AG20443 (cell line): ENCODE measurements around the gene RAB3B.
"Not testable (repeated sequence)": the region's sequence is repeated elsewhere in the genome, so short reads cannot be mapped to it uniquely, and the experiment has no call there.

Experiments used
- DNase-seq: peaks from one replicate; pipeline ENCODE4 v3.0.0; 2012; ENCODE audit warnings: low spot score, mixed read lengths

The RAB3B gene

DNA sequence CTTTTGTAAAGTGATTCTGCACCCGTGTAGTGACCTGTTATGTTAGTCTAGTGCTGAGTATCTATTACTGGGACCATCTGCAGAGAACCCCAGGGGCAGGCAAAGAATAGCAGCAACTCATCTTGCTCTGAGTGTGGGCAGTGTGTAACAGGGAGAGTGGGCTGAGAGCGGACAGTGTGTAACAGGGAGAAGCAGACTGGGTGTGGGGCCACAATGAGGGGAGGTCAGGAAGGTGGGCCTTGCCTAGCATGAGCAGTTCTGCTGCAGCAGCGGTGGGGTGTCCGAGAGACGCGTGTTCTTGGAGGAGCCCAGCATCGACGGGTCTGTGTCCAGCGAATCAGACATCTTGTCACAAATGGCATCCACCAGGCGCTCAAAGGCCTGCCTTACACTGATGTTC, 70.8 kb downstream of the RAB3B start:
- no peak for DNase-seq

DNA sequence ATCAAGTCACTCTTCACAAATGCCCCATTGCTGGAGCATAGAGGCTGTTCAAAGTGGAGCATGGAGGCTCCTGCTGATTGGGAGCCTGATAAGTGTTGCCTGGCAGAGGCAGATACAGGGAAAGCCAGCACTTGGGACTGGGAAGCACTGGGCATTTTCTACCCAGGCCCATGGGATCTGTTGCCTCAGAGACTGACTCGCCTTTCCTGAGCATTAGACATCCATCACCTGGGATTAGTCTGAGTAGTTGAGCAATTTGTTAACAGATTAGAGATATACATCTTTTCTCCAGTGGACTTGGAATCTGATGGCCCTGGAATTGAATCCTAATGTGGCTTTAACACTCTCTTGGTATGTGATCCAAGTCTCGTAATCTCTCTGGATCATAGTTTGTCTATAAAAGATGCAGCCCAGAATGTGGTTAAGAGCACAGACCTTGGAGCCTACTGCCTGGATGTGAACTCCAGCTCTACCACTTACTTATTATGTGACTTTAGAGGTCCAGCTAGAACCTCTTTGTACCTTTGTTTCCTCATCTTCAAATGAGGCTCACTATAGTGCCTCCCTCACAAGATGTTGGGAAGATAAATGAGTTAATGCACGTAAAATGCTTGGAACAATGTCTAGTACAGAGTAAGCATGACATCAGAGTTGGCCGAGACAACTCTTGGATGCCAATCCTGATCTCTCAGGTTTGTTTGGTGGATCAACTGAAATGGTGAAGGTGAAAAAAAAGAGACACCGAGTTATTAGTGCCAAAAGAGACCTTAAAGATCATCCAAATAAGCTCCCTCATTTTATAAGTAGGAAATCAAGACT, 73.7 kb downstream of the RAB3B start:
- no peak for DNase-seq

DNA sequence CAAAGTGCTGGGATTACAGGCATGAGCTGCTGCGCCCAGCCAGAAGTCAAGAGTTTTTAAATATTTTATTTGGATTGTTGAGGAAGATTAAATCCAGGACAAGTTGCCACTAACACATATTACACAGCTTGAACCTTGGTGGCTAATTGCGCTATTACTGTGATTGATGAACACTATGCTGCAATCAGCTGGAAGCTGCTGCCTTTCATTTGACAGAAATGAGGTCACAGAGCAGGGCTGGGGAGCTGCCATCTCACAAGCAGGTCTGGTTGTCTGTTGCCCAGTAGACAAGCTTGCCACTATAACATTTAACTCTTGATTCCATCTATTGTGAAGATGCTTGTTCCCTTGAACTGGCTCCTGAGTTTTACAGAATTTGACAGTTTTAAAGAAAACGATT, 74.5 kb downstream of the RAB3B start:
- no peak for DNase-seq

DNA sequence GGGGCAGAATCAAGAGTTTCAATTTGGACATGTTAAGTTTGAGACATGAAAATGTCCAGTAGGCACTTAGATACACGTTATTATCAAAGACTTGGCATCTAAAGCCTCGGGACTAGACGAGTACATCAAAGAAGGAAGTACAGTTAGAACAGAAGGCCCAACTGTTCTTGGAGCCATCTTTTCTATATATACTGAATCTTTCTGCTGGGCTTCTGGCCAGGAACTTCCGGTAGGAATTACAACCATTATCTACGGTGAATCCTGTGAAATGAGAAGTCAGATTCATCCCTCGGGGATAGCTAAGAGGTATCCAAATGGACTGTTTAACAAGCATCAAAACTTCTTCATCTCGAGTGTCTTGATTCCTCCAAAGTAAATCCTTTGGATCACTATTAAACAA, 77.6 kb downstream of the RAB3B start:
- DNase-seq, result no peak

DNA sequence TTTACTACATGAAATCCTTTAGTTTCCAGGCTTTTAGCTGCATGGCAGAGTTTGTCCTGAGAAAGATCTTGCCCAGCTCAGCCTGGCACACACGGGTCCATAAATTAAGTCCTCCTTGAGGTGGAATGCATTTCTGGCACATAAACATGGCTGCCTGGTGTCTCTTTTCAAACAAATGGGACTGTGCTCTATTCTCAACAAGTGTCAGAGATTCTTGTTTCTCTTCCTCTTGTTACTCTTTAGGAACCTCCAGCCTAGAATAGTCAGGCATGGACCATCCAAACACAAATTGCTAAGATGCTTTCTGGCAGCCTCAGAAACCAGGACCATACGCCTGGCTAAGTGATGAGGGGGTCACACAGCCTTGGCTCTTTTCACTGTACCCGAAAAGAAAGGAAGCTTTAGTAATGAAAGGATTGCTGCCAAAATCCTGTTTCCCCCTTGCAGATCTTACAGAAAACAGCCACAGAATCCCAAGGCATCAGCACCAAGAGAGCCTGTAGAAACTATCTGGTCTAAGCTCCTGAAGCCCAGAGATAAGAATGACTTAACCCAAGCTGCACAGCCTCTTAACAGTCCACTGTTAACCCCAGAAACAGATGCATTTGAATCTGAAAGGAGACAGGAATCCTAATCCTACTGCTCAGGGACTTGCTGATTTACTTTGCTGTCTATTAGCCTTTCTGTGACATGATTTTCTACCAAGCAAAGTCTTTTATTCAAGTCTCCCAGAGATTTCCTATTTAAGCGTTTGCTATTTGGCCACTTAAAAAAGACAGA, 80.1 kb downstream of the RAB3B start:
- DNase-seq, result no peak

DNA sequence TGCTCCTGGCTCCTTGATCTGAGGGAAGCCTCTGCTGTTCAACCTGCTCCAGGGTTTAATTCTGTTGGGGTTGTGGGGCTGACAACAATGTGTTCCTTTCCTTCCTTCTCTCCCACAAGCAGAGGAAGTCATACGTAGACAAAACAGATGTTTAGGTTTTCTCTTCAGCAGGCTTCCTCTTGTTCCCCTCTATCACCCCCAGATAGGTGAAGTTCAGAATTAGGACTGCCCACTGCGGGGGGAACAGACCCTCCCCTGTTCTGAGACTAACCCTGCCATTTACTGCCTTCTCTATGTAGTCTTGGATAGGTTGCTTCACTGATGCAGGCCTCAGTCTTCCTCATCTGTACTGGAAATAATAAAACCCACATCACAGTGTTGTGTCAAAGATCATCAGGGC, 82.0 kb downstream of the RAB3B start:
- DNase-seq, result no peak

DNA sequence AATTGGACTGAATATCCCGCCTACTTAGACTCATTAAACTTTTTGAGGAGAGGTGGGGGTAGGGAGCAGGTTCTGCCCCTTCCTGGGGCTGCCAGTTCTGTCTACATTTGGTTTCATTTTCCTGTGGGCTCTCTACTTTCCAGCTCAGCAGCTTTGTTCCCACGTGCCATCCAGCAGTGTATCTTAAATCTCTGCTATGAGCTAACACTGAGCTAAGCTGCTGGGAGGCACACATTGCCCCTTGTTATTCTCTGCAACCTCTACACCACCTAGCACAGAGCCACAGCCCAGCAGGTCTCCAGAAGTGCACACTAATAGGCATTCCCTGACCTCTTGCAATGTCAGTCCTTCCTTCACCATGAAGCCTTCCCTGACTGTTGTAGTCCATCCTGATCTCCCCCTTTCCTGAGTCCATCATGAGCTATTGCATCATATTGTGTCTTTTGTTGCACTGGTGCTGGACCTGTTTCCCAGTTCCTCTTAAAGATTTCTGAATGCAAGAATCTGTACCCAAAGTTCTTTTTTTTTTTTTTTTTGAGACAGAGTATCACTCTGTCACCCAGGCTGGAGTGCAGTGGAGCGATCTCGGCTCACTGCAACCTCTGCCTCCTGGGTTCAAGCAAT, 83.3 kb downstream of the RAB3B start:
- no peak for DNase-seq

DNA sequence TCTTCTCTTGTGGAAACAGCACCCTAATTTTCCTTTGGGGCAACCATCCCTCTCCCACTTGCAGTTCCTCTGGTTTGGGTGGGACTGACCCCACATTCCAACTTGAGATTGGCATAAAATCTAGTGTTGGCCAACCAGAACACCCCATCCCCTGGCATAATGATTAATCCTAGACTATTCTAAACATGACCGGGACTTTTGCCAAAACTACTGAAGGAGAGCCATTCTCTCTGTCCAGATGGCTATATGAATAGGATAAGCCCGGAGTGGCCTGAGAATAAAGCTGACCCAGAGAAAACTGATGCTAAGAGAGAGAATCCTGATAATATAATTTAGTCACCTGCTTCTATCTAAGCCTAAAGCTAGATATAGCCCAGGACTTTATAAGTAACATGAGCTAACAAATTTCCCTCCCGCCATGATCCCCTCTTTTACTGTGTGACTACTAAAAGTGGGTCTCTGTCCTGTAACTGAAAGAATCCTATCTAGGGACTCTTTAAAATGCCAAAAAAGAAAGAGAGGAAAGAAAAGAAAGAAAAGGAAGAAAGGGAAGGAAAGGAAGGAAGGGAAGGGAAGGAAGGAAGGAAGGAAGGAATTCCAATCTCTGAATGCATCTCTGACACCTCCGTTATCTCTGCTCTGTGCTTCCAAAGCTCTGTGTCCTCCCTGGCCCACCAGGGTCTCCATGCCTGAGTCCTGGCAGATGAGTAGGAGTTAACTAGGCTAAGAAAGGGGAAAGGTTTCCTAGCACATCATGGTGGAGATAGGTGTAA, 84.0 kb downstream of the RAB3B start:
- DNase-seq, result no peak

DNA sequence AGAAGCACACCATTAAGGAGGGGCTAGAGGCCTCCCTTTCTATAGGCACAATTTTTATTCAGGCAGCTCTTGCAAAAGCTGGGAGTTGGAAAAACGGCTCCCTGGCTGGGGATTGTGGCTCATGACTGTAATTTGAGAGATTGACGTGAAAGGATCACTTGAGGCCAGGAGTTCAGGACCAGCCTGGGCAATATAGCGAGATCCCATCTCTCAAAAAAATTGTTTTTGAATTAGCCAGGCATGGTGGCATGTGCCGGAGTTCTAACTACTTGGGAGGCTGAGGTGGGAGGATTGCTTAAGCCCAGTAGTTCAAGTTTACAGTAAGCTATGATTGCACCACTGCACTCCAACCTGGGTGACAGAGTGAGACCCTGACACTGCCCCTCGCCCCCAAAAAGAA, 88.0 kb downstream of the RAB3B start:
- DNase-seq, result no peak

DNA sequence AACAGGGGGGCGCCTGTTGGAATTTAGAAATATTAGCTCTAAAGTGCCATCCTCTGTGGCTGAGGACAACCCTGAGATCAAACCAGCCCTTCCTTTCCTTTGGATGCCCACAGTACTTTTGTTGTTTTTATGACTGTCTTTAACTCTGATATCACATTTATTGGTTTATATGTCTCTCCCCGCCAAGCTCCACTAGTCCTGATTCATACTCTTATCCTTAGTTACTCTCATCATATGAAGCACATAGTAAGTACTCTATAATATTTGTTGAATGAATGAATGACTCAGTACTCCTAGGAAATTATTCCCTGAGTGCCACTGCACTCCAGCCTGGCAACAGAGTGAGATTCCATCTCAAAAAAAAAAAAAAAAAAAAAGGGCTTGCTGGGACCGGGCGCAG, 89.3 kb downstream of the RAB3B start:
- DNase-seq, result no peak

DNA sequence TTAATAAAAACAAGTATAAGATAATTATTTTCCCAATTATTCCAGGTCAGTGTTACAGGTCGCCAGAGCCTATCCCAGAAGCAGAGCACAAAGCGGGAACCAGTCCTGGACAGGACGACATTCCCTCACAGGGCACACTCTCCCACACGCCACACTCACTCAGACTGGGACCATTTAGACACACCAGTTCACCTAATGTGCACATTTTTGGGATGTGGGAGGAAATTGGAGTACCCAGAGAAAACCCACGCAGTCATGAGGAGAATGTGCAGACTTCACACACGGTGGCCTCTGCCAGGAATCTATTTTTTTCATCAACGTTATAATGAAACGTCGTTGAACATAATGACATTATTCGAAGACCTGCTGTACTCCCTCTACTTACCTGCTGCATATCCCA, 91.5 kb downstream of the RAB3B start:
- DNase-seq, result no peak

DNA sequence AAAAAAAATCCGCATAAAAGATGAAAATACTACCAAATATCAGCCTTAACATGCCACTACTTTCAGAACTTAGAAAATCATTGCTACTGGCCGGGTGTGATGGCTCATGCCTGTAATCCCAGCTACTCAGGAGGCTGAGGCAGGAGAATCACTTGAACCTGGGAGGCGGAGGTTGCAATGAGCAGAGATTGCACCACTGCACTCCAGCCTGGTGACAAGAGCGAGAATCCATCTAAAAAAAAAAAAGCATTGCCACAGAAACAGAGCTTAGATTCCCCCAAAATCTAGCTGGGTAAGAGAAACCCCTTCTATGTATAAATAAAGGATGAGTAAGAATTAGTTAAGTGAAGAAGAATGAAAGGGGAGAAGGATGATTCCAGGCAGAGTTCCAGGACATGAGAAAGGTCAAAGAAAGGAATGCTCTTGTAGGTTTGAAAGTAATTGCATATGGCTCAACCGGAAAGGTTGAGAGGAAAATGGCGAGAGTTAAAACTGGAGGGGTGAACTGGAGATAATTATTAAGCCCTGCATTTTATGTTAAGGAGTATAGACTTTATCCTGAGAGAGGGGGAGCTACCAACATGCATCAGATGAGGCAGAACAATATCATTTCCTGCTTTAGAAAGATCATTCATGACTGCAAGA, 92.3 kb downstream of the RAB3B start:
- DNase-seq, result peak; percentile 68

DNA sequence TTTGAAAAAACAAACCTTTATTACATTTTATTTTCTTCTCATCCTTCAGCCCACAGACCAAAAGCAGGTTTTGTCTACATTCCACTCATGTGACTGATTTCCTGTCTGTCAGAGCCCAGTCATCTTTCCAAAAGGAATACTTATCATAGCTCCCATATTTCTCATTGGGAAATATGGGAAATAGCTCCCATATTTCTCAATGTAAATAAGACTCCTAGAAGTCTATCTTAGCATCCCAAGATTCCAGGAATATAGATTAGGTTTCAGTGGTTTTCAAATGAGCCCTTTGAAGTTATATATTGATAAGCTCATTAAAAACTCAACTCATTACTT, 92.8 kb downstream of the RAB3B start:
- DNase-seq, result peak; percentile 68

DNA sequence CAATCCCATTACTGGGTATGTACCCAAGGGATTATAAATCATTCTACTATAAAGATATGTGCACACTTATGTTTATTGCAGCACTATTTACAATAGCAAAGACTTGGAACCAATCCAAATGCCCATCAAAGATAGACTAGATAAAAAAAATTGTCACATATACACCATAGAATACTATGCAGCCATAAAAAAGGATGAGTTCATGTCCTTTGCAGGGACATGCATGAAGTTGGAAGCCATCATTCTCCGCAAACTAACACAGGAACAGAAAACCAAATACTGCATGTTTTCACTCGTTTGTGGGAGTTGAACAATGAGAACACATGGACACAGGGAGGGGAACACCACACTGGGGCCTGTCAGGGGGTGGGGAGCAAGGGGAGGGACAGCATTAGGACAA, 95.8 kb downstream of the RAB3B start:
- DNase-seq, result not testable (repeated sequence)

DNA sequence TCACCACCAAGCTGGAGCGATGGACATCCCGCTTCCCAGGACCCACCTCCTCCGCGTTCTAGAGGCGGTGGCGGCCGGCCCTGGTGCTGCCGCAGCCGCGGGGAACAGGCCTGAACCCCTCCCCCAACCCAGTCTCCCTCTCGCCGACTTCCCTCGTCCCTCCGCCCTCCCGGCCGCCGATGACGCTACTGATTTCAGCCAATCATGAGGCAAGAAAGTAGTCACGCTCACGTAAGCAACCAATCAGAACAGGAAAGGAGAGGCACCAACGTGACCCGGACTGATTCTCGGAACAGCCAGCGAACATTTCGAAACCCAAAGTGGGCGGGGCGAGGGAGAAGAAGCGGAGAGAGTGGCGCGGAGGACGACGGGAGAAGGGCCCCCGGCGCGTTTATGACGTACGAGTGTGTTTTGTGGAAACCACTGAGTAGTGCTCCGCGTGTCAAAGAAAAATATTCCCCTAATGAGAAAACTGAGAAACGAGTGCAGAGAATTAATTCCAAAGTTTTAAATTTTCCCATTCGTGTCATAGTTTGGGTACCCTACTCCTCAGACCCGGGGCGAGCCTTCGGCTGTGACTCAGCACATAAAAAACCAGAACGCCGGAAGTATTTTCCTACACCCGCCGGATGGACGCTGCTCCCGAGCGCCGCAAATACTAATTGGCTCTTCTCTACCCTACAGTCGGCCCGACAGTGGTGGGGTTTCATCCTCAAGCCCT, 111.7 kb downstream of the RAB3B start, which contains the start of gene NRDC:
Gene NRDC, minus strand, starts transcription at position 112 of the 721 bp plus-strand sequence. CDS start 112 bp downstream, outside the sequence.
- peak; percentile 97 for DNase-seq

DNA sequence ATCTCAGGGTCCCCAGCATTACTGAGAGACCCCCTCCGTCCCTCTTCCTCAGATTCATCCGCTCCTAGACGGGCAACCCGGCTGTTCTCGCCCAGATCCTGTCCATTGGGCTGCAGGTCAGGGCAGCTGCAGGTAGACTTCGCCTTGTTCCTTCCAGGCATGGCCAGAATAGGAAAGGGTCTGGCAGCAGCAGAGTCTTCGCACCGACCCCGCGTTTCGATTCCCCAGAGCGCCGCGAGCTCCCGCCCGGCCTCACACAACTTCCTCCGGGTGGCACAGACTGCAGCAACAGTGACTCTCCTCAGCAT, 112.2 kb downstream of the RAB3B start:
- DNase-seq, result no peak

DNA sequence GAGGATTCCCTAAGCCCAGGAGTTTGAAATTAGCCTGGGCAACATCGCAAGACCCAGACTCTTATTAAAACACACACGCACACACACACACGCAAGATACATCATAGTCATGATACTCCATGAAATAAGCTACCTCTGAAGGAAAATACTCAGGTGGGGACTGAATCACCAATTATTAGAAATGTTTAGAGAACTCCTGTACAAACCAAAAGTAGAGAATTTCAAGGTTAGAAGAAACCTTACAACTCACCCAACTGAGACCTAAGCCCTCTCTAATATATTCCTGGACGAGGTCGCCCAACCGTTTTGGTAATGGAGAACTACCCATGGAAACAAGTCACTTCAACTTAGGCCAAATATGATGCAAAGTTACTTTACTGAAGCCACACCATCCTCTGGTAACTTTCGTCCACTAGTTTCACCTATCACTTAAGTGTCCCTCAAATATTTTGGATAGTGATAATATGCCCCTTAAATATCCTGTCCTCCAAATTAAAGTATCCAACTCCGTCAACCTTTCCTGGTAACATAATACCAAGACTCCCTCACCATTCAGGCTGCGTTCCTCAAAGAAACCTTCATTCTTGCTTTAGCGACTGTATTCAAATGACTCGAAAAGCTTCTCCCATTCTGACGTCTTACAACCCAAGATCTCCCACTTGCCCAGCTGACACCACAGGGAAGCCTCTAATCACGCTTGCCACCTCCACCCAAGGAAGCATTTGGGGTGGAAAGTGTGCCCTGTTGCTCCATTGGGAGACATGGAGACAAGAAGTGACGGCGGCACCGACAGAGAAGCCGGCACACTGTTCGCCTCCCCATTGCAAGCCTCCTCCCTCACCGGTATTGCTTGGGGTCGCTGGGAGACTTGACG, 112.8 kb downstream of the RAB3B start:
- peak; percentile 36 for DNase-seq

DNA sequence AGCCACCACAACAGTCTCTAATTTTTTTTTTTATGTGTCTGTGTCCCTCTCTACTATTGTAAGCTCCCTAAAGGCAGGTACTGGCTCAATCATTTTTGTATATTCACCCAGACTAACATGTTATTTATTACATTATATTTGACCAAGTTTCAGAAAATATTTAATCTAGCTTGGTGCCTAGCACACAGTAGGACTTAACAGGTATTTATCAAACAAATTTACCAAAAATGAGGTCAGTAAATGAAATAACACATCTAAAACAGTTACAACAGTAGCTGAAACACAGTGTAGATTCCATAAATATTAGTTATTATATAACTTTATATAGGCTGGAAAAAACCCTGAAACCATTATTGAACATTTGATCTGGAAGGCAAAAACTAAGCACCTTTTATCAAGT, 114.7 kb downstream of the RAB3B start:
- no peak for DNase-seq

DNA sequence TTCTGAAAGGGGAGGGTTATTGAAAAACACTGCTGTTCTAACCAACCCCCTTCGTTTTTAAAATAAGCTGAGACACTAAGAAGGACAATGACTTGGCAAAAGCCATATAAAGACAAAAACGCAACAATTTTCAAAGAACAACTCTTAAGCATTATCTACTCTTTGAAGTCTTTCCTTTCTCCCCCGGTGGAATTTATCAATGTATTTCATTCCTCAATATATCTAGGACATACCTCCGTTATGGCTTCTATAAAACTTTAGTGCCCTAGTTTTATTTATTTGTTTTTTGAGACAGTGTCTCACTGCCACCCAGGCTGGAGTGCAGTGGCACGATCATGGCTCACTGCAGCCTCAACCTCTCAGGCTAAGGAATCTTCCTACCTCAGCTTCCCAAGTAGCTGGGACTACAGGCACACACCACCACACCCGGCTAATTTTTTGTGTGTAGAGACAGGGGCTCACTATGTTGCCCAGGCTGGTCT, 115.2 kb downstream of the RAB3B start:
- no peak for DNase-seq

DNA sequence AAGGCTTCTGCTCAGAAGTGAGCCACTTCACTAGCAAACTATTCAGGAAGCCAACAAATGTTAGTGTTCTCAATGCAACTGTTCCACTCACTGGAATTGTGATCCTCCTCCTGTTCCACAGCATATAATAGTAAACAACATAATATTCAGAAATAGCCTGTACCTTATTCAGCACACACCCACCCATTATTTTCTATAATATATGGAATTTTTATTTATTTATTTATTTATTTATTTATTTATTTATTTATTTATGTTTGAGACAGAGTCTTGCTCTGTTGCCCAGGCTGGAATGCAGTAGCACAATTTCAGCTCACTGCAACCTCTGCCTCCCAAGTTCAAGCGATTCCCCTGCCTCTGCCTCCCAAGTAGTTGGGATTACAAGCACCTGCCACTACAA, 117.2 kb downstream of the RAB3B start:
- DNase-seq, result not testable (repeated sequence)
